Activated CD4-positive, alpha-beta T cell treated with anti-CD3 and anti-CD28 coated beads, Interleukin-2, amount 50 U/mL, for 4 hours (primary cell): ENCODE data around the gene ZNF683.
"Not testable (repeated sequence)": the region's sequence is repeated elsewhere in the genome, so short reads cannot be mapped to it uniquely, and the experiment has no call there.

ENCODE experiments used
- DNase-seq, 2 experiments: peaks; one replicate each; pipeline ENCODE4 v3.0.0-alpha.2; 2020

The ZNF683 gene

GRCh38 chr1:26335774-26336476 is 36.6 kb downstream of the ZNF683 start:
- DNase-seq: no peak

- DNase-seq: not testable (repeated sequence)
These were observed 39.2 kb downstream of the ZNF683 start for GRCh38 chr1:26333312-26333711.

GRCh38 chr1:26330276-26330675 is 42.3 kb downstream of the ZNF683 start:
- DNase-seq: no peak

GRCh38 chr1:26329380-26329779 is 43.2 kb downstream of the ZNF683 start:
- not testable (repeated sequence) for DNase-seq

- no peak for DNase-seq
These were observed 44.0 kb downstream of the ZNF683 start for GRCh38 chr1:26328597-26328996.

GRCh38 chr1:26327956-26328362 is 44.6 kb downstream of the ZNF683 start:
- DNase-seq: no peak

GRCh38 chr1:26324550-26324949 is 48.0 kb downstream of the ZNF683 start:
- DNase-seq: no peak

- no peak for DNase-seq
These were observed 49.2 kb downstream of the ZNF683 start for GRCh38 chr1:26323382-26323781.

GRCh38 chr1:26322042-26322331 is 50.6 kb downstream of the ZNF683 start:
- no peak for DNase-seq

- peak; percentile 95 to 98 for DNase-seq
These were observed 51.1 kb downstream of the ZNF683 start for GRCh38 chr1:26321315-26322041.

- no peak for DNase-seq
These were observed 51.7 kb downstream of the ZNF683 start for GRCh38 chr1:26320896-26321295.

- peak in 1 of 2 experiments; percentile 16 for DNase-seq
These were observed 54.0 kb downstream of the ZNF683 start for GRCh38 chr1:26318338-26319064.

- peak; percentile 76 to 79 for DNase-seq
These were observed 54.8 kb downstream of the ZNF683 start, which contains the start of gene CD52 for GRCh38 chr1:26317612-26318337. TSS of gene CD52 (plus strand) at chr1:26317958. CDS start at chr1:26318018, 60 bp downstream.

GRCh38 chr1:26317146-26317545 is 55.4 kb downstream of the ZNF683 start:
- DNase-seq: no peak

GRCh38 chr1:26315874-26316850 is 56.4 kb downstream of the ZNF683 start:
- DNase-seq: no peak

GRCh38 chr1:26314501-26314900 is 58.0 kb downstream of the ZNF683 start:
- no peak for DNase-seq
